Astrocyte of the cerebellum (primary cell): ENCODE data around the gene FSD1.
A peak's percentile ranks its signal among the peaks of the same experiment; 100 is the strongest.

Experiments used
- DNase-seq: peaks from one replicate; pipeline ENCODE4 v3.0.0-alpha.2; 2011; ENCODE audit warnings: low read depth
- H3K4me3 ChIP-seq: 2 replicates; pipeline ENCODE4 v1.5.1; 2011; ENCODE audit warnings: mild to moderate bottlenecking, low read depth, low read length, moderate library complexity
- in situ Hi-C: cut with HindIII; loops from 2 replicates; pipeline ENCODE4 v1.10.0; 2017; ENCODE audit warnings: low sequenced_read_pairs
- TF ChIP-seq, protein P1 (sequence below): IDR thresholded peaks from 2 replicates; pipeline ENCODE4 v1.5.1; 2012; ENCODE audit warnings: low read length, low read depth, moderate library complexity, mild to moderate bottlenecking; ENCODE audit errors: missing control alignments

FSD1 gene

DNA sequence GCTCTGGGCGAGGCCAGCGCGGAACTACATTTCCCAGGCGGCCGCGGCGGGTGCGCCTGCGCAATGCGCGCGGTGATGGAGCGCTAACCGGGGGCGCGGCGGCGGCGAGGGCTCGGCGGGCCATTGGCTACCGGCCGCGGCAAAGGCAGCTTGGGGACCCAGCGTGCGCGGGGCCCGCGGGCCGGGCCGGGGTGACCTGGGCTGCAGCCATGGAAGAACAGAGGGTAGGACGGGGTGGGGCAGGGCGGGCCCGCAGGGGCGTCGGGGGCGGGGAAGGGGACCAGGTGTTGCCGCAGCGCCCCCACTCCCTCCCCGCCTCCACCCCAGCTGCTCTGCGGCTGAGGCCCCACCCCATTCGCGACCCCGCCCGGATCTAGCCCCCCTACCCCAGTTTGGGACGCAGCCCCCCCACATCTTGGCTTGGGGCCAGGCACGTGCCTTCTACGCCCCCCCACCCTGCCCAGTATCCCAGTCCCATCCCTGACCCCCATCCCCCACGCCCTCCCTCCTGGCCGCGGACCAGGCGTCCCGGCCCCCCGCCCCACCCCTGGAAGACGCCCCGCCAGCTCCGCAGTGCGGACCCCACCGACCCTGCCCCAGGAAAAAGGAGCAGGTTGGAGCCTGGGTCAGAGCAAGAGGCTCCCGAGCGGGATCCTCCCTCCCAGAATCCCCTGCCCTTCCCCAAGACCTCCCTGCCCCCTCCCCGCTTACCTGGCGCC is at the start of gene FSD1:
Gene FSD1, plus strand, starts transcription at position 61 of the 719 bp plus-strand sequence. Its CDS starts 149 bp downstream, at position 210.
- DNase-seq, result no peak
- in situ Hi-C loops, result no loop called here
- H3K4me3 ChIP-seq, result peak within 1 kb of the TSS; percentile 37
- TF ChIP-seq, protein P1, sequence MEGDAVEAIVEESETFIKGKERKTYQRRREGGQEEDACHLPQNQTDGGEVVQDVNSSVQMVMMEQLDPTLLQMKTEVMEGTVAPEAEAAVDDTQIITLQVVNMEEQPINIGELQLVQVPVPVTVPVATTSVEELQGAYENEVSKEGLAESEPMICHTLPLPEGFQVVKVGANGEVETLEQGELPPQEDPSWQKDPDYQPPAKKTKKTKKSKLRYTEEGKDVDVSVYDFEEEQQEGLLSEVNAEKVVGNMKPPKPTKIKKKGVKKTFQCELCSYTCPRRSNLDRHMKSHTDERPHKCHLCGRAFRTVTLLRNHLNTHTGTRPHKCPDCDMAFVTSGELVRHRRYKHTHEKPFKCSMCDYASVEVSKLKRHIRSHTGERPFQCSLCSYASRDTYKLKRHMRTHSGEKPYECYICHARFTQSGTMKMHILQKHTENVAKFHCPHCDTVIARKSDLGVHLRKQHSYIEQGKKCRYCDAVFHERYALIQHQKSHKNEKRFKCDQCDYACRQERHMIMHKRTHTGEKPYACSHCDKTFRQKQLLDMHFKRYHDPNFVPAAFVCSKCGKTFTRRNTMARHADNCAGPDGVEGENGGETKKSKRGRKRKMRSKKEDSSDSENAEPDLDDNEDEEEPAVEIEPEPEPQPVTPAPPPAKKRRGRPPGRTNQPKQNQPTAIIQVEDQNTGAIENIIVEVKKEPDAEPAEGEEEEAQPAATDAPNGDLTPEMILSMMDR, result no peak

DNA sequence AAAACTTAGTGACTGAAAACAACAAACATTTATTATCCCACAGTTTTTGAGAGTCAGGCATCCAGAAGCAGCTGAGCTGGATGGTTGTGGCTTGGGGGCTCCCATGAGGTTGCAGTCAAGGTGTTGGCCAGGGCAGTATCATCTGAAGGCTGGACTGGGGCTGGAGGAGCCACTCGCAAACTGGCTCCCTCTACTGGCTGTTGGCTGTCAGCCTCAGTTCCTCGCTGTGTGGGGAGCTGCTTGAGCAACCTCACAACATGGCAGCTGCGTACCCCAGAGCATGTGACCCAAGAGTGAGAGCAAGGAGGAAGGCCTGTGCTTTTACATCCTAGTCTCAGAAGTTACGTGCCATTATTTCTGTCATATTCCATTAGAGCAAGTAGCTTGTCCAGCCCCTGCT is 47.8 kb upstream of the FSD1 start:
- TF ChIP-seq, protein P1, result no peak
- in situ Hi-C loops, result no loop called here
- H3K4me3 ChIP-seq, result no peak overlapping the region
- DNase-seq, result no peak

DNA sequence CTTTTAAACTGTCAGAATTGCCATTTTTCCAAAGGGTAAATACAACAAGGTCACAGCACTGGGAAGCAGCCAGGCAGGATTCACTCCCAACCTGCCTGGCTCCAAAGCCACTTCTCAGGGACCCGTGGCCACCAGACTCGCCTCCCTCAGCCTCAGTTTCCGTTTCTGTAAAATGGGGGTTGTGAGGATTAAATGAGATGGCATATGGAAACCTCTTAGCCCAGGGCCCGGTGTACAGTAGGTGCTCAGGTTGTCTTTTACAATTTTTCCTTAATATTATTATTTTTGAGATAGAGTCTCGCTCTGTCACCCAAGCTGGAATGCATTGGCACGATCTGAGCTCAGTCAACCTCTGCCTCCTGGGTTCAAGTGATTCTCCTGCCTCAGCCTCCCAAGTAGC is 47.4 kb upstream of the FSD1 start:
- in situ Hi-C loops, result no loop called here
- TF ChIP-seq, protein P1, result no peak
- H3K4me3 ChIP-seq, result no peak overlapping the region
- DNase-seq, result no peak

DNA sequence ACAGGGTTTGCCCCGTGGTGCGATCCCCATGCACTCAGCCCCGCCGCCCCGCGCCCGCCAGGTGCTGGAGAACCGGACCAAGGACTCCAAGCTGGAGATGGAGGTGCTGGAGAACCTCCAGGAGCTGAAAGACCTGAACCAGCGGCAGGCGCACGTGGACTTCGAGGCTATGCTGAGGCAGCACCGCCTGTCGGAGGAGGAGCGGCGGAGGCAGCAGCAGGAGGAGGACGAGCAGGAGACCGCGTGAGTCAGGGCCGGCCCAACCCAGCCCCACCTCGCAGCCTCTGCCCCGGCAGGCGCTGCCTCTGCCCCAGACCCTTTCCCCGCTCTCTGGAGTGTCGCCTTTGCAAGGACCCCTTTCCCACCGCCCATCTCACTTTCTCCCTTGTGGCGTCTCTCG is 46.2 kb upstream of the FSD1 start:
- DNase-seq, result no peak
- TF ChIP-seq, protein P1, result no peak
- in situ Hi-C loops, result no loop called here
- no peak overlapping the region for H3K4me3 ChIP-seq

DNA sequence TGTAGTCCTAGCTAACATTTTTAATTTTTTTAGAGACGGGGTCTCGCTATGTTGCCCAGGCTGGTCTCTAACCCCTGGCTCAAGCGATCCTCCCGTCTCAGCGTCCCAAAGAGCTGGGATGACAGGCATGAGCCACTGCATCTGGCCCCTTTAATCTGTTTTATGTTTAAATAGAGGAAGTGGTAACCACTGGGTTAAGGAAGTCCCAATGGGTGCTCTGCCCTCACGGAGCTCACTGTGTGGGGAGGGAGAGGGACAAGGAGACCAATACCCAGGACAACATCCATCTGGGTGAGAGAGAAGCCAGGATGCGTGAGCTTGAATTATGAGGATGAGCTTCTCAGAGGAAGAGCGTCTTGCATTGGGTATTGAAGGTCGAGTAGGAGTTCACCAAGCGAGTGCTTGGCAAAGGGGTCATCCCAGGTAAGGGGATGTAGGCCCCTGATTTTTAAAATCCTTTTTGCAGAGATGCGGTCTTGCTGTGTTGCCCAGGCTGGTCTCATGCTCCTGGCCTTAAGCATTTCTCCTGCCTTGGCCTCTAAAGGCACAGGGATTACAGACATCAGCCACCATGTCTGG is 43.7 kb upstream of the FSD1 start:
- in situ Hi-C loops, result no loop called here
- H3K4me3 ChIP-seq, result no peak overlapping the region
- DNase-seq, result no peak
- TF ChIP-seq, protein P1, result no peak

DNA sequence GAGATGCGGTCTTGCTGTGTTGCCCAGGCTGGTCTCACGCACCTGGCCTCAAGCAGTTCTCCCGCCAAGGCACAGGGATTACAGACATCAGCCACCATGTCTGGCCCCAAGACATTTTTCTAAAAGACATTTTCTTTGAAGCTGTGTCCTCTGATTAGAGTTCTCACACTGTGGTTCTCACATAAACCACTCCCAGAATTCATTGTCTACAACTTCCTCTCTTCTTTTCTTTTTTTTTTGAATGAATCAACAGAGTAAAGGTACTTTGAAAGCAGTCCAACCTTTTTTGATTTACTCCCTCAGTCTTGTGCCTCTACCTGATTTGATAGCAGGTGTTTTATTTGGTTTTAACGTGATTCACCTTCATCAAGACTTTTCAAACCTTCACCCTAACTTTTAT is 39.6 kb upstream of the FSD1 start:
- no peak overlapping the region for H3K4me3 ChIP-seq
- in situ Hi-C loops, result no loop called here
- no peak for DNase-seq

More for the DNA sequence above, 39.6 kb upstream of the FSD1 start:
- TF ChIP-seq, protein P1, result no peak
